Measurements from ENCODE around the gene ARHGEF12. TPM values are rescaled to one million over a fixed set of nuclear protein-coding genes. Genes with fewer than 3 reads are reported as not detected.

The ARHGEF12 gene
- polyA plus RNA-seq, 2 of the 4 experiments (the other 2 are of a cell fraction) = 16.7 to 27.2 TPM

DNA sequence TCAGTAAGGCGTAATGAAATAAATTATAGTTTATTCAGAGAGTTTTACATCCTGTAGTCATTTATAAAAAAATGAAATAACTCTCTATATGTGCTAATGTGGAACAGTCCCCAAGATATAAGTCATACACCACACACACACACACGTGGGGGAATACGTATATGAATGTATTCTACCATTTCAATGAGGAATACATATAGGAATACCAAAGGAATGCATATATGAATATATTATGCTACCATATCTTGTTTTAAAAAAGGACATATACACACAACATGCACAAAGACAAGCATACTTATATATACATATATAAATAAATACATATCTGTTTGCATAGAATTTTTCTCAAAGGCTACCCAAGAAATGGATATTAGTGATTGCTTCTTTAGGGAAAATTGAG lies 135.8 kb downstream of the ARHGEF12 start:
- TF ChIP-seq, protein P1, sequence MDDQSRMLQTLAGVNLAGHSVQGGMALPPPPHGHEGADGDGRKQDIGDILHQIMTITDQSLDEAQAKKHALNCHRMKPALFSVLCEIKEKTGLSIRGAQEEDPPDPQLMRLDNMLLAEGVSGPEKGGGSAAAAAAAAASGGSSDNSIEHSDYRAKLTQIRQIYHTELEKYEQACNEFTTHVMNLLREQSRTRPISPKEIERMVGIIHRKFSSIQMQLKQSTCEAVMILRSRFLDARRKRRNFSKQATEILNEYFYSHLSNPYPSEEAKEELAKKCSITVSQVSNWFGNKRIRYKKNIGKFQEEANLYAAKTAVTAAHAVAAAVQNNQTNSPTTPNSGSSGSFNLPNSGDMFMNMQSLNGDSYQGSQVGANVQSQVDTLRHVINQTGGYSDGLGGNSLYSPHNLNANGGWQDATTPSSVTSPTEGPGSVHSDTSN (IDR thresholded peaks at IDR 0.05) = no peak
- no peak for TF ChIP-seq POLR2A (IDR thresholded peaks at IDR 0.05; ENCODE audit: low read length)
- TF ChIP-seq, protein P2, sequence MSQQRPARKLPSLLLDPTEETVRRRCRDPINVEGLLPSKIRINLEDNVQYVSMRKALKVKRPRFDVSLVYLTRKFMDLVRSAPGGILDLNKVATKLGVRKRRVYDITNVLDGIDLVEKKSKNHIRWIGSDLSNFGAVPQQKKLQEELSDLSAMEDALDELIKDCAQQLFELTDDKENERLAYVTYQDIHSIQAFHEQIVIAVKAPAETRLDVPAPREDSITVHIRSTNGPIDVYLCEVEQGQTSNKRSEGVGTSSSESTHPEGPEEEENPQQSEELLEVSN (IDR thresholded peaks at IDR 0.05; ENCODE audit: borderline replicate concordance, low read depth) = no peak
- TF ChIP-seq KDM1A (IDR thresholded peaks at IDR 0.05; ENCODE audit: low read depth) = no peak
- TF ChIP-seq MAZ (IDR thresholded peaks at IDR 0.05; ENCODE audit: borderline replicate concordance, low read depth, low read length) = no peak
- TF ChIP-seq ESRRA (IDR thresholded peaks at IDR 0.05; ENCODE audit: borderline replicate concordance, low read length) = no peak
- TF ChIP-seq, protein P3, sequence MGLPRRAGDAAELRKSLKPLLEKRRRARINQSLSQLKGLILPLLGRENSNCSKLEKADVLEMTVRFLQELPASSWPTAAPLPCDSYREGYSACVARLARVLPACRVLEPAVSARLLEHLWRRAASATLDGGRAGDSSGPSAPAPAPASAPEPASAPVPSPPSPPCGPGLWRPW (IDR thresholded peaks at IDR 0.05) = no peak
- Histone ChIP-seq H3K4me3 (no peak overlapping the region), H3K4me1 (no peaks in the 10 kb centered on the region), H3K27ac (no peak overlapping the region), H3K4me2 (no peak overlapping the region), H3K9me3 (no peaks in the 10 kb centered on the region)
- FAIRE-seq (no peak), DNase-seq (ENCODE audit: low read depth in 1 of 2, low spot score in 1 of 2) (no peak), ATAC-seq (no peak)
- ChIA-PET POLR2A (no interaction called here), CTCF (no interaction called here)
- WGBS (ENCODE audit: missing lambda C conversion rate) = 94% methylated on average over 3 of the region's 3 CpGs

DNA sequence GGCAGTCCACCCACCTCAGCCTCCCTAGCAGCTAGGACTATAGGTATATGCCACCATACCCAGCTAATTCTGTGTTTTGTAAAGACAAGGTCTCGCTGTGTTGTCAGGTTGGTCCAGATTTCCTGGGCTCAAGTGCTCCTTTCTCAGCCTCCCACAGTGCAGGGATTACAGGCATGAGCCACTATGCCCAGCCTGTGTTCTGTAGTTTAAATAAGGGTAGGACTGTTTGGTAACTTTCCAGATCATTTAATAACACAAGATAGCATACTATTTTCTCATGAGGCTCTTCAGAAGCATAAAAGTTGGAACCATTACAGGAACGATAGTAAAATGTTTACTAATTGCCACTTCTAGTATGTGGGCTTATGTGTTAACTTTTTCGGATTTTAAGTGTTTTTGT lies 137.3 kb downstream of the ARHGEF12 start:
- no peak overlapping the region for H3K4me2 ChIP-seq
- no peaks in the 10 kb centered on the region for H3K4me1 ChIP-seq
- no peak overlapping the region for H3K27ac ChIP-seq
- WGBS (ENCODE audit: missing lambda C conversion rate) = 82% methylated on average over 2 of the region's 3 CpGs
- no peak for TF ChIP-seq MAZ (IDR thresholded peaks at IDR 0.05; ENCODE audit: borderline replicate concordance, low read depth, low read length)
- TF ChIP-seq ELK1 (IDR thresholded peaks at IDR 0.05; ENCODE audit: low read depth, low read length) = no peak
- TF ChIP-seq, protein P3 (IDR thresholded peaks at IDR 0.05) = no peak
- TF ChIP-seq, protein P4, sequence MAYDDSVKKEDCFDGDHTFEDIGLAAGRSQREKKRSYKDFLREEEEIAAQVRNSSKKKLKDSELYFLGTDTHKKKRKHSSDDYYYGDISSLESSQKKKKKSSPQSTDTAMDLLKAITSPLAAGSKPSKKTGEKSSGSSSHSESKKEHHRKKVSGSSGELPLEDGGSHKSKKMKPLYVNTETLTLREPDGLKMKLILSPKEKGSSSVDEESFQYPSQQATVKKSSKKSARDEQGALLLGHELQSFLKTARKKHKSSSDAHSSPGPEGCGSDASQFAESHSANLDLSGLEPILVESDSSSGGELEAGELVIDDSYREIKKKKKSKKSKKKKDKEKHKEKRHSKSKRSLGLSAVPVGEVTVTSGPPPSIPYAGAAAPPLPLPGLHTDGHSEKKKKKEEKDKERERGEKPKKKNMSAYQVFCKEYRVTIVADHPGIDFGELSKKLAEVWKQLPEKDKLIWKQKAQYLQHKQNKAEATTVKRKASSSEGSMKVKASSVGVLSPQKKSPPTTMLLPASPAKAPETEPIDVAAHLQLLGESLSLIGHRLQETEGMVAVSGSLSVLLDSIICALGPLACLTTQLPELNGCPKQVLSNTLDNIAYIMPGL (CRISPR knock-in tag; IDR thresholded peaks at IDR 0.05; ENCODE audit: borderline replicate concordance) = no peak
- no peak for TF ChIP-seq SREBF2 (IDR thresholded peaks at IDR 0.05)
- no peak for TF ChIP-seq EHMT2 (IDR thresholded peaks at IDR 0.05; ENCODE audit: low read depth)
- TF ChIP-seq NPAS2 (CRISPR knock-in tag; IDR thresholded peaks at IDR 0.05; ENCODE audit: borderline replicate concordance) = no peak
- TF ChIP-seq SMC3 (IDR thresholded peaks at IDR 0.05) = no peak
- no peak for TF ChIP-seq POLR2A (IDR thresholded peaks at IDR 0.05; ENCODE audit: low read length)
- no peak for TF ChIP-seq KDM5A (IDR thresholded peaks at IDR 0.05)
- TF ChIP-seq FOXS1 (CRISPR knock-in tag; IDR thresholded peaks at IDR 0.05) = no peak
- no peak for TF ChIP-seq JUN (IDR thresholded peaks at IDR 0.05)
- TF ChIP-seq GATA3 (IDR thresholded peaks at IDR 0.05; ENCODE audit: borderline replicate concordance) = no peak
- TF ChIP-seq RAD21 (conservative IDR thresholded peaks at IDR 0.05 in 1 of 2, IDR thresholded peaks at IDR 0.05 in 1 of 2) = no peak
- TF ChIP-seq CHD4 (IDR thresholded peaks at IDR 0.05; ENCODE audit: borderline replicate concordance) = no peak
- no peak for TF ChIP-seq PHF8 (IDR thresholded peaks at IDR 0.05; ENCODE audit: borderline replicate concordance, low read depth)
- TF ChIP-seq, protein P2 (IDR thresholded peaks at IDR 0.05; ENCODE audit: borderline replicate concordance, low read depth) = no peak
- ATAC-seq (no peak), DNase-seq (ENCODE audit: low read depth in 1 of 2, low spot score in 1 of 2) (no peak), FAIRE-seq (no peak)
- H3K4me3 ChIP-seq = no peak overlapping the region
- POLR2A ChIA-PET = no interaction called here
- CTCF ChIA-PET = no interaction called here
- no peaks in the 10 kb centered on the region for H3K9me3 ChIP-seq
